SK-N-MC (cell line): ENCODE measurements around the gene OTOS.

Source experiments
- DNase-seq: peaks from one replicate; pipeline ENCODE4 v3.0.0-alpha.2; 2011; ENCODE audit warnings: low read depth, low spot score
- H3K27ac ChIP-seq: fragments of 200-600 bp; sonication (generic); 2 replicates; pipeline ENCODE4 v1.5.1; 2016; ENCODE audit warnings: mixed run types
- H3K36me3 ChIP-seq: fragments of 200-600 bp; sonication (generic); 2 replicates; pipeline ENCODE4 v1.6.1; 2017; ENCODE audit warnings: antibody characterized with exemption, low read length, mixed read lengths; ENCODE audit not compliant: insufficient read depth
- H3K4me3 ChIP-seq: fragments of 200-600 bp; sonication (generic); 2 replicates; pipeline ENCODE4 v1.5.1; 2016
- H3K9ac ChIP-seq: fragments of 200-600 bp; sonication (generic); 2 replicates; pipeline ENCODE4 v1.8.0; 2017; ENCODE audit warnings: mixed run types, mixed read lengths; ENCODE audit not compliant: insufficient read length
- H3K9me3 ChIP-seq: fragments of 200-600 bp; sonication (generic); 2 replicates; pipeline ENCODE4 v1.6.1; 2017; ENCODE audit warnings: low read depth, mild to moderate bottlenecking, antibody characterized with exemption, low read length, moderate library complexity, mixed read lengths
- EZH2 ChIP-seq: fragments of 200-600 bp; sonication (generic); IDR thresholded peaks from one replicate; pipeline ENCODE4 v1.6.1; 2017; ENCODE audit warnings: antibody characterized with exemption
- FOXP2 ChIP-seq: optimal IDR thresholded peaks from 2 replicates; pipeline ENCODE3; 2011; ENCODE audit warnings: mild to moderate bottlenecking, moderate library complexity; ENCODE audit not compliant: insufficient read depth; ENCODE audit errors: extremely low read length, control extremely low read depth
- POLR2AphosphoS5 ChIP-seq: IDR thresholded peaks from 2 replicates; pipeline ENCODE4 v1.6.1; 2012; ENCODE audit warnings: mild to moderate bottlenecking, low read depth, low read length, borderline replicate concordance

The OTOS gene

DNA sequence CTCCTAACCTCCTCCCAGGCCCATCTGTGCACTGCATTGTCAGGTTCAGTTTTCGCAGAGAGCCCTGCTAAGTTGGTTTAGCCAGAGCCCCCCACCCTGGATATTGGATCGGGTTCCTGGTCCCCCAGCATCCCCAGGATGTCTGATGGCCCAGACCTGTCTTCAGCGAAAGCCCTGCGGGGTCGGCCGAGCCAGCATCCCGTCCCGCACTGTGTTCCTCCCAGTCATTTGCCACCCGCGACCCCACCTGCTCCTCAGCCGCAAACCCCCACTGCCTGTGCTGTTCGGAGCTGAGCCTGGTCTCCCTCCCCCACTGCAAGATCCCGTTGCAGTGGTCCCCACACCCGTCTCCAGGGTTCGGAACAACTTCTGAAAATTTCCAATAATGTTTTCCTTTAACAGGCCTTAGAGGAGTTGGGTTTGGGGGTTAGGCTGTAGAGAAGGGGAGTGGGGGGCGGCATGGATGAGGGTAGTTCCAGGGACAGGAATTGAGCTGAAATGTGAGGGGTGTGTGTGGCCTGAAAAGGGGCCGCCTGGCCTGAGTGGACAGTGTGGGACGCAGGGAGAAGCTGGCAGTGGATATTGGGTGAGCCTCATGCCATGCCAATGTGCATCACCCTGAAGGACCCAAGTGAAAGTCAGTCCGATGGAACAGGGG, 2.7 kb downstream of the OTOS start:
- Histone ChIP-seq H3K9me3 (no peaks in the 10 kb centered on the region), H3K27ac (no peak overlapping the region), H3K9ac (no peak overlapping the region), H3K36me3 (peaks cover 1% of the 10 kb centered on the region; the same call in 1 of the 2 replicates), H3K4me3 (no peak overlapping the region)
- no peak for DNase-seq
- TF ChIP-seq POLR2AphosphoS5 (no peak), FOXP2 (no peak), EZH2 (no peak)

DNA sequence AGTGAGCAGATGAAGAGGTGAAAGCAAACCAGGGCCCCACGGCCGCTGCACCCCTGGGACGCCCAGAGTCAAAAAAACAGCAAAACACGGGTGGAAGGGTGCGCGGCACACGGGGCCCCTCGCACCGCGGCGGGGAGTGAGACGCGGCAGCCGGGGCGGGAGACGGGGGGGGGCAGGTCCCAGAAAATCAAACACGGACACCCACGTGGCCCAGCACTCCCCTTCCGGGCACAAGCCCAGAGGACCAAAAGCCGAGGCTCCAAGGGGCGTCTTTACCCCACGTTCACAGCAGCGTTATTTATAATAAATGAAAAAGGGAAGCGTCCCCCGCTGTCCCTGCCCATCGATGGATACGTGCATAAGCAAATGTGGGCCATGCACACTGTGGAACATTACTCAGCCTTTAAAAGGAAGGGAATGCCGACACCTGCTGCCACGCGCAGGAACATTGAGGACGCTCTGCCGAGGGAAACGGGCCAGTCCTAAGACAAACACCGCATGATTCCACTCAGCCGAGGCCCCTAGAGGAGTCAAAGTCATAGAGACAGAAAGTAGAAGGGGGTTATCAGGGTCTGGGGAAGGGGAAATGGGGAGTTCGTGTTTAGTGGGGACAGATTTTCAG, 3.7 kb downstream of the OTOS start:
- no peak for DNase-seq
- Histone ChIP-seq H3K36me3 (peaks cover 11% of the 10 kb centered on the region; the same call in 1 of the 2 replicates), H3K9me3 (no peaks in the 10 kb centered on the region), H3K9ac (peak overlapping the region; percentile 95), H3K4me3 (peak overlapping the region; percentile 97), H3K27ac (no peak overlapping the region)
- TF ChIP-seq FOXP2: no peak
- no peak for TF ChIP-seq EZH2
- no peak for TF ChIP-seq POLR2AphosphoS5

DNA sequence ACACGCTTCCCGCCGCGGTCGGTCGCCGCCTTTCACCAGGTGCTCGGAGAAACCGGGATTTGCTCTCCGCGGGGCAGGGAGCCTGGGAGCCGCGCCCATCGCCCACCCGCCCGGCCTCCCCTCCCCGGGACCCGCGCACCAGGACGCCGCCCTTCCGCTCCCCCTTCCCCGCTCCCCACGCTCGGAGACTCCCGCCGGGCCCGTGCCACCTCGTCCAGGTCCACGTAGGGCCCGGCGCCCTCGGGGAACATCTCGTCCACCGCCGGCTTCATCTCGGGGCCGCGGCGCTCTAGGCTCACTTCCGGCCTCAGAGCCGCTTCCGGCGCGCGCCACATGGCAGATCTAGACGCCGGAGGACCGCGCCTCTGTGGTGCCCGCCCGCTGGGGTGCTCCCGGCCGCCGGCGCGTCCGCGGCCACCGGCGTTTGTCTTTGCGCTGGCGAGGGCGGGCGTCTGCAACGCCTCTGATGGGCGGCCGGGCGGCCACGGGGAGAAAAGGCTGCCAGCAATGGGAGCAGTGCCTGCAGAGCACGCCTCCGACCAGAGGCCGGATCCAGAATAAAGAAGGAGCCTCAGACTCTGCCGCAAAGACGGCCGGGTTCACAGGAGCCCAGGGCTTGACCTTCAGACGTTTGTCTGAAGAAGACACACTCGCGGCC, 4.3 kb downstream of the OTOS start, which contains the start of gene COPS9:
Gene COPS9 (minus strand): TSS at position 293 of the 658 bp plus-strand sequence. CDS start 21 bp downstream, at position 272.
- Histone ChIP-seq H3K4me3 (peak within 1 kb of the TSS; percentile 97), H3K27ac (no peak within 1 kb of the TSS), H3K36me3 (peaks cover 17% of the 10 kb centered on the region), H3K9me3 (no peaks in the 10 kb centered on the region), H3K9ac (peak within 1 kb of the TSS; percentile 95)
- TF ChIP-seq POLR2AphosphoS5: peak; percentile 91
- no peak for TF ChIP-seq EZH2
- DNase-seq: no peak

DNA sequence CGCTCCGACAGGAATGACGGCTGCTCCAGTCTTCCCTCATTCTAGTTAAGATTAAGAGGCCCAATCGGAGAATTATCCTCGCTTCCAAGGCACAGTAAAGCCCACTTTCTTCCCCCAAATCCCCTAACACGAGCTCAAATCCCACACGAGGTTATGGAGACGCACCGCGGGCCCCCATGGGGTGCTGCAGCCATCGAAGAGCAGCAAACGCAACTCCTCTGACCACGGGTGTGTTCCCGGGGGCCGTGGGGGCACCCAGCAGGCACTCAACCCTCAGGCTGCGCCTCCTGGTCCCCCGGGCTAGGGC, 4.8 kb downstream of the OTOS start:
- H3K36me3 ChIP-seq: peaks cover 22% of the 10 kb centered on the region
- no peak for DNase-seq
- peak overlapping the region; percentile 97 for H3K4me3 ChIP-seq
- no peaks in the 10 kb centered on the region for H3K9me3 ChIP-seq
- H3K27ac ChIP-seq: no peak overlapping the region
- TF ChIP-seq POLR2AphosphoS5 (no peak), EZH2 (no peak), FOXP2 (no peak)
- peak overlapping the region; percentile 95 for H3K9ac ChIP-seq

DNA sequence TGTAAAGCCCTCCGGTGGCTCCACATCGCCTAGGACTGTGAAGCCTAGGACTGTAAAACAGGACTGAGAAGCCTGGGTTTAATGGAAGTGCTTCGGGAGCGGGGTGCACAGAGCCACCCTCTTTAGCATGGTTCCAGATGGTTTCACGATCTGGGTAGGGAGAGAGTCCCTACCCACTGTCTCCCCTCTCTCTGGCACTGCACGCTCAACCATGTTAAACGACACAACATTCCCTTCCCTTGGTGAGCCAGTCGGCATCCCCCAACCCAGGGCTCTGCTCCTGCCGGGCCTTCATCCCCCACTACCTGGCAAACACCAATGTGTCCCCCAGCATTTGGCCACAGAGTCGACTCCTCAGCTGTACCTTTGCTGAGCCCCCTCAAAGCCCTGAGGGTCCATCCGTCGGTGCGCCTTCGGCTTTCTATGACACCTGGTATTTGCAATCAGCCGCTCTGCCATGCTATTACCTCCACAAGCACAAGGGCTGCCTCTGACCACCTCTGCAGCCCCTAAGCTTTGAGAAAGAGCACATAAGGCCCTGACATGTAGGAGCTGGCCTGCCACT, 5.4 kb downstream of the OTOS start:
- H3K4me3 ChIP-seq: peak overlapping the region; percentile 97
- peak overlapping the region; percentile 95 for H3K9ac ChIP-seq
- H3K36me3 ChIP-seq: peaks cover 28% of the 10 kb centered on the region
- no peak for DNase-seq
- no peak overlapping the region for H3K27ac ChIP-seq
- TF ChIP-seq POLR2AphosphoS5: no peak
- no peak for TF ChIP-seq FOXP2
- TF ChIP-seq EZH2: no peak
- no peaks in the 10 kb centered on the region for H3K9me3 ChIP-seq

DNA sequence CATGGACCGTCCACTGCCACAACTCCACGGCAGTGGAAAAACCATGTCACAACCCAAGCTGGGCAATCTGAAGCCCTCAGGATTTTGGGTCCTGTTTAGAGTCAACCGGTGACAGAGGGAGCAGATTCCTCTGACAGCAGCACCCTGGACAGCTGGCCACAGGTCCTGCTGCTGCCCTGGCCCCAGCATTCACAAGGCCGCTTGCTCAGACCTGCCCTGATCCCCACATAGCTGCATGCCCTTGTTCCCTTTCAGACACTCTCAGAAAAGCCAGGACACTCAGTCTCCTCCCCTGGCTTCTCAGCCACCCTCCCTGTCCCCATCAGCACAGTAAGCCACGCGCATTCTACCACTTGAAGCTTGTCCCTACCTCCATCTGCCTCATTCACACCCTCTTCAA, 6.0 kb downstream of the OTOS start:
- H3K4me3 ChIP-seq: peak overlapping the region; percentile 97
- H3K27ac ChIP-seq: no peak overlapping the region
- peaks cover 33% of the 10 kb centered on the region for H3K36me3 ChIP-seq
- no peaks in the 10 kb centered on the region for H3K9me3 ChIP-seq
- peak overlapping the region; percentile 95 for H3K9ac ChIP-seq
- no peak for TF ChIP-seq POLR2AphosphoS5
- TF ChIP-seq FOXP2: no peak
- no peak for TF ChIP-seq EZH2
- DNase-seq: no peak

DNA sequence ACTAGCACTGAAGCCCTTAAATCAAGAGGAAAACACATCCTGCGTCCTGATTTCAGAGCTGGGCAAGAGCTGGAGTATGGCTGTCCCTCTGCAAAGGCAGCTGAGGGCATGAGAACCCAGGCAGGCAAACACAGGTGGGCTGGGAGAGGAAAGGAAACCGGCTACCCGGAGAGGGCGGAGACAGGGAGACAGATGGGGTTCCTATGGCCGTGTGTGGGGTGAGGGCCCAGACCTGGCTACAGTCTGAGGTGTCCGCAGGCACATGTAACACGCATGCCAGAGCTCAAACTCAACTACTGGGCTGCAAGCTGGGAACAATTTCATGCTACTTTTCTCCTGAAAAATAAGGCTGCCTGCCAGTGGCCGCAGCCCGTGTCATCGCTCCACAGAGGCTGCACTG, 7.1 kb downstream of the OTOS start:
- no peak for TF ChIP-seq FOXP2
- TF ChIP-seq EZH2: no peak
- TF ChIP-seq POLR2AphosphoS5: no peak
- H3K9me3 ChIP-seq: no peaks in the 10 kb centered on the region
- peak overlapping the region; percentile 85 for H3K27ac ChIP-seq
- H3K9ac ChIP-seq: no peak overlapping the region
- H3K4me3 ChIP-seq: no peak overlapping the region
- peaks cover 36% of the 10 kb centered on the region for H3K36me3 ChIP-seq
- no peak for DNase-seq

DNA sequence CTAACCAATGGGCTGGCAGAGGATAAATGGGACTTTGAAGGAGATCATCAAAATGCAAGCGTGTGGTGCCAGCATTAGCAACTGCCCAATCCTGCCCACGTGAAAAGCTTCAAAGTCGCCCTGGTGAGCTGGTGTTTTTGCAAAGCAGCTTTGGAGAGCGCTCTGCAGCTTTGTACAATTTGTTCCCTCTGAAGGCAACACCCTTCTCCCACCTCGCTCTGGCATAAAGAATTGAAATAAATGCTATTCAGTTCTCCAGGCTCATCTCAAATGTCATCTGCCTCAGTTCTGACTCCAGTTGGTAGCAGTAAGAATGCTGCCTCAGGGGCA, 7.8 kb downstream of the OTOS start:
- H3K27ac ChIP-seq: peak overlapping the region; percentile 85
- TF ChIP-seq POLR2AphosphoS5: no peak
- TF ChIP-seq EZH2: no peak
- no peak for TF ChIP-seq FOXP2
- H3K36me3 ChIP-seq: peaks cover 39% of the 10 kb centered on the region

More for the DNA sequence above, 7.8 kb downstream of the OTOS start:
- no peak overlapping the region for H3K9ac ChIP-seq
- no peak for DNase-seq
- peak overlapping the region; percentile 31 for H3K4me3 ChIP-seq
- no peaks in the 10 kb centered on the region for H3K9me3 ChIP-seq
